Activated CD8-positive, alpha-beta memory T cell treated with anti-CD3 and anti-CD28 coated beads, Interleukin-2, amount 50 U/mL, for 48 hours (primary cell): ENCODE measurements around the gene FHIP1B.
"Not testable (repeated sequence)": the region's sequence is repeated elsewhere in the genome, so short reads cannot be mapped to it uniquely, and the experiment has no call there.

Experiments
- DNase-seq: peaks from one replicate; pipeline ENCODE4 v3.0.0-alpha.2; 2020

Gene FHIP1B

GRCh38 chr11:6234387-6235107 lies at the start of gene FHIP1B:
Gene FHIP1B, minus strand, starts transcription at chr11:6234636. Its CDS starts 10,120 bp downstream, at chr11:6224516.
- peak; percentile 98 for DNase-seq

GRCh38 chr11:6283453-6284023 lies 49.1 kb upstream of the FHIP1B start:
- DNase-seq, result no peak

GRCh38 chr11:6280809-6281208 lies 46.4 kb upstream of the FHIP1B start:
- not testable (repeated sequence) for DNase-seq

DNA sequence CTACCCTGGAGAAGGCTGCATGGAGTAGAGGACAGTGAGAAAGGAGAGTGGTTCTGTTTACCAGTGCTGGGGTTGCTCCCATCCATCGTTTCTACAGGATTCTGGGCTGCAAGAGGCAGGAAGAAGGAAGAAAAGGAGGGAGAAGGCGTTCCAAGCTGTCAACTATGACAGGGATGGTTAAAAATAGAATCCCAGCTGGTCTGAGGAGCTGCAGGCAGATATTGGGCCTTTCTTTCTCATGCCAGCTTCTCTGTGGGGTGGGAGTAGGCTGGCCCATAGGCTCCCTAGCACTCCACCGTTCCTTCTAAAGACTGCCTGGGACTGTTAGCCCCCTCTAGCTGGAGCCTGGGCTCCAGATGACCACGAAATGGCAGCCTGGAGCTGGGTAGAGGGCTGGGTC lies 38.8 kb upstream of the FHIP1B start:
- no peak for DNase-seq

GRCh38 chr11:6271598-6271997 lies 37.2 kb upstream of the FHIP1B start:
- DNase-seq, result no peak

GRCh38 chr11:6270584-6271246 lies 36.3 kb upstream of the FHIP1B start:
- no peak for DNase-seq

DNA sequence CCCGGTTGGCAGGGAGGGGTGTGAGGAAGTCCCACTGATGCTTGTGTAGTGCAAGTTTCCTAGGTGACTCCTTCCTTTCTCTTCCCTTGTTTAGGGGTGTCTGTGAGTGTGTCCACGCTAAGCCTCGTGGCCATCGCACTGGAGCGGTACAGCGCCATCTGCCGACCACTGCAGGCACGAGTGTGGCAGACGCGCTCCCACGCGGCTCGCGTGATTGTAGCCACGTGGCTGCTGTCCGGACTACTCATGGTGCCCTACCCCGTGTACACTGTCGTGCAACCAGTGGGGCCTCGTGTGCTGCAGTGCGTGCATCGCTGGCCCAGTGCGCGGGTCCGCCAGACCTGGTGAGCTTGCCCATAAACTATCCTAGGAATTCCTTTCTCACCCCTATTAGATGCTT lies 35.6 kb upstream of the FHIP1B start:
- DNase-seq, result no peak

DNA sequence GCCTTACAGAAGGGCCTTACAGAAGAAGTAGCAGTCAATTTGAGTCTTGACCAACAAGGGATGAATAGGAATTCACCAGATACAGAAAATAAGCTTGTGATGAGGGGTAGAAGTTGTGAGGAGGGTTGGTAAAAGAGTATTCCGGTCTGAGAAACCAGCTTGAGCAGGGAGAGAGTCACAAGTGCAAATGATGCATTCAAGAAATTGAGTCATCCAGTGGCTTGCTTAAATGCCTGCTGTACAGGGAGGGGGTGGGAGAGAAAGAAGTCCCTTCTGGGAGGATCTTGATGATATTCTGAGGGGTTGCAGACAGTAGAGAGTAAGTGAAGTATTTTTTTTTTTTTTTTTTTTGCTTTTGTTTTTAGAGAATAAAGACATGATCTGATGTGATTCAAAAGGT lies 34.4 kb upstream of the FHIP1B start:
- DNase-seq, result no peak

DNA sequence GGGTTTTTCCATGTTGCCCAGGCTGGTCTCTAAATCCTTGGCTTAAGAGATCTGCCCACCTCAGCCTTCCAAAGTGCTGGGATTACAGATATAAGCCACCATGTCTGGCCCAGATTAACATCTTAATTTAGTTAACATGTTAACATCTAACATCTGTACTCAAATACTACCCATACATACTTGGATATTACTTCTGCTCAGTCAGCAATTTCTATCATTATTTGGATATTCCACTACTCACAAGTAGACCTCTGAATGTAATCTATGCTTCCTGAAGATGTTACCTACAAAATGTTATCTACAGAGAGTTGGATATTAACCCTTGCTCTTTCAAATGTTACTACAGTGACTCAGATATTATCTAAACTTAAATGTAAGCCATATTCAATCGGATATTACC lies 29.2 kb upstream of the FHIP1B start:
- no peak for DNase-seq

DNA sequence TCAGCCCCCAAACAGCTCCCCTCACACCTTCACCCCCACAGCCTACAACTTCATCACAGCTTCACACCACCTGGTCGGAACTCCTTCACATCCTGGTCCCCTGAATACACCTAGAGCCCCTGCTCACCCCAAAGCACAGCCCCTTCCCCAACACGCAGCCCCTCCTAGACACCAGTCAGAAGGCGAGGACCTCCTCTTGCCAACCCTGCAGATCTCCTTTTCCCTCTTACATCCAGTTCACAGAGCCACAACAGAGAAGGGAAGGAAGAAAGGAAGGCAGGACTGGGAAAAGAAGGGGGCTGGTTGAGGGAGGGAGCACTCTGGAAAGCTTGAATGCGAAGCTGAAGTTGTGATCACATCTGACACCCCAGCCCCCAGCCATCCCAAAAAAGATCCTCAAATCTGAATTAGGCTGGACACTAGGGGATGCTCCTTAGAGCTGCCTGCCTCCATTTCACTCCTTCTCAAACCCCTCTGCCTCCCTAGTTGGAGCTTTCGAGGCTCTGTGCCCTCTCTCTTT lies 25.8 kb upstream of the FHIP1B start:
- no peak for DNase-seq

GRCh38 chr11:6258571-6259081 lies 24.2 kb upstream of the FHIP1B start:
- DNase-seq, result no peak

DNA sequence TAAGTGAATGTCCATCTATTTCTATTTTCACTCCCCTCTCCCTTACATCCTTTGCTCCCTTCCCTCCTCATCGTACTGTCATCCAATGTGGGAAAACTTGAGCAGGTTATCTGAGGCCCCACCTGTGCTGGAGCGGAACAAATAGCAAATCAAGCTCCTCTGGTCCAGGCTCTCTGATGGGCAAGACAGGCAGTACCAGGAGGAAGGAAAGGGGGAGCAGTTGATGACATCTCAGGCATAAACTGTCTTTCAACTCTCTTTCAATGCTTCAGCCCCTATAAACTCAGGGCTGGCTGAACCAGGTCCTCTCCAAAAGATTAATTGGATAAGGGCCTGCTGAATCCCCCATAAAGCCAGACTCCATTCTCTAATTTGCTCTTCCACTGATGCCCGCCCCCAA lies 23.7 kb upstream of the FHIP1B start:
- no peak for DNase-seq

GRCh38 chr11:6253197-6253596 lies 18.8 kb upstream of the FHIP1B start:
- DNase-seq, result no peak

DNA sequence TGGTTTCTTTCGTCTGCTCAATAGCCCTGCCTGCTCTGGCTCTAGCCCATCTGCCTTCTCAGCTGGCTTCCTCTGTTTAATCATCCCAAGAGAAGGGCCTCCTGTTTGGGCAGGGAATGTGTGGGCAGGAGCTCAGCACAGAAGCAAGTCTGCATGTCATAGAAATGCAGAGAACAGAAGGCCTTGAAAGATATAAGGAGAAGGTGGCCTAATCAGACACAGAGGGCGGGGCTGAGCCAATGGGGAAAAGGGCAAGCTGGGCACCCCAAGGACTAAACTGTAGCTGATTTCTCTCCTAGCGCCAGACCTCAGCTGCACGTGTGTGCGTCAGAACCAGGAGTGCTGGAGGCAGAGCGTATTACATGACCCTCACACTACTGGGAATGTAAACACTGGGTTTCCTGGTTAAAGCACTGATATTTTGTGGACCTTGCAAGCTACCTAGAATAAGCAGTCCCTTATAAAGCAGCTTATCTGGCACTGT lies 17.6 kb upstream of the FHIP1B start:
- no peak for DNase-seq

DNA sequence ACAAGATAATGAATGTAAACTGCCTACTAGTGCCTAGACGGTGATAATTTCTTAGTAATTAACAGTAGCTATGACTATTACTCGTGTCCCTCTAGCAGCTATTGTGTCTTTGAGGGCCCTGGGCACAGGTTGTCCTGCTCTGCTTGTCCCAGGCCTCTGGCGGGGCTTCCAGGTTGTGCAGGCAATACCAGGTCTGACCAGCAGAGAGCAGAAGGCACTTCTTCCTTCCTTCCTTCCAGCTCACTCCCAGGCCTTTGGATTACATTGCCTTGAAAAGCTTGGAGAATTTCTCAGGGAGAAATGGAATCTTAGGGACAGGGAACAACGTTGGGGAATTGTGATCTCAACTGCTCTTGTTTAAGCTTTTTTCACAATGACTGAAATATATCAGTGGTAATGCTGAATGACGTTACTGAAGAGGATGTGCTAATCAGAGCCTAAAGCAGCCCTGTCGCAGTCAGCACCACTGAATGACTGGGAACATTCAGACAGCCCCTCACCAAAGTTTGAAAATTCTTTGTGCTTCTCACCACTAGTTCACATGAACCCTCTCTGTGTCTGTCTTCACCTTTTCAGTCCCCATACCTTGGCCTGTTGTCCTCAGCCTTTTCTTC lies 16.8 kb upstream of the FHIP1B start:
- peak; percentile 76 for DNase-seq

DNA sequence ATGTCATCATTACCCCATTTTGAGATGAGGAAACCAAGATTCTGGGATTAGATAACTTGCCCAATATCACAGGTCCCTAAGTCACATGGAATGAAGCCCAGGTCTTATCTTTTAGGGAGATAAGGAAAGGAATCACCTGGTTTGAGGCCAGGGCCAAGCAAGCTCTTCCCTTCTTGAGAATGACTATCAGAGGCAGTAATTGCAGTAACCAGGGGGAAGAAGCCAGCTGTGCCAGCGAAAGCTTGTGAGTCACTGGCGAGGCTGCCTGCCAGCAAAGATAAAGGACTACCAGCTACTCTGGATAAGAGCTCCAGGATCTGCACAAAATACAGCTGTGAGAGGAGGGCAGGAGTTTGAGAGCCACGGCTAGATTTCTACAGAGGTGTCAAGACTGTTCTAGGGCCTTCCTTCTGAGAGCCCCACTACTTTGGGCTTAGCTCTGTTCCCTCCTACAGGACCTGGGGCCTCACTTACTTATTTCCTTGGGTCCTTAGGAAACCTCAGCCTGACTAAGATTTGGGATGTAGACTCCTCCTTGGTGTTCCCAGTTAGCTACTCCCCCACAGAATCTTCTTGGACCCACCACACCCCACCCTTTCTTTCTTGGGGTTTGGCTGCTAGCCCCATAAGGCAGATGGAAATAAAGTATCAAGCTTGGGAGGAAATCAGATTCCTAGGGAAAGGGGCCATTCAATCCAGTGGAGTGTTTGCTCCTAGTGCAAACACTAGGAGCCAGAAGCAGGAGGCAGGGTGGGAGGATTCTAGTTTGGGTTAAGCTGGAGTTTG lies 15.5 kb upstream of the FHIP1B start:
- DNase-seq, result no peak

GRCh38 chr11:6248897-6249296 lies 14.5 kb upstream of the FHIP1B start:
- not testable (repeated sequence) for DNase-seq

DNA sequence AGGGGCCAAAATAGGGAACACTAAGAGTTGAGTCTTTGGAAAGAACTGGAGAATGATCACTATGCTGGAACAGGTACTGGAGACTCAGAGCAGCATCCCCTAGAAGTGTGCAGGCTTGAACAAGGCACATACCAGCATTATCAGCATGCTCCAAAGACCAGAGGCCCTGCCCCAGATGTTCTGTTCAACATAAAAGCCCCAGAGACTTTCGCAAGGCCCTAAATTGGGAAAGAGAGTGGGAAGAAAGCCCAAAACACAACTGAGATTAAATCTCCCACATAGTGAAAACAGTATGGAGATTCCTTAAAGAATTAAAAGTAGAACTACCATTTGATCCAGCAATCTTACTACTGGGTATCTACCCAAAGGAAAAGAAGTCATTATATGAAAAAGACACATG lies 13.8 kb upstream of the FHIP1B start:
- no peak for DNase-seq

DNA sequence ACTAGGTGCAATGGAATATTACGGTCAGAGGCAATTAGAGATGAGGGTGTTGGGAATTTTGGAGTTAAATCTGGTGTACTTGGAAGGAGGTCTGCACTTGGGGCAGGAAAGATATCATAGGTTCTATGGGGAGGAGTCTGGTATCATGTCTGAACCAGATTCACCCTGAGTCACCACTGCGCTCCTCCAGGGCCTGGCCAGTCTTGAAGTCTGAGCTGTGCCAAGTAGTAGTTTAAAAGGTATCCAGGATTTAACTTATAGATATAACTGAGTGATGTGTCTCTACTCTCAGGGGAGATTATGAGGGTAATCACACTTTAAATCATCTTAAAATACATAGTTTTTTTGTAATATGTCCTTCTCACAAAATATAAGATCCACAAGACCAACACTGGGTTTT lies 11.1 kb upstream of the FHIP1B start:
- no peak for DNase-seq

GRCh38 chr11:6241316-6241715 lies 6.9 kb upstream of the FHIP1B start:
- DNase-seq, result no peak

DNA sequence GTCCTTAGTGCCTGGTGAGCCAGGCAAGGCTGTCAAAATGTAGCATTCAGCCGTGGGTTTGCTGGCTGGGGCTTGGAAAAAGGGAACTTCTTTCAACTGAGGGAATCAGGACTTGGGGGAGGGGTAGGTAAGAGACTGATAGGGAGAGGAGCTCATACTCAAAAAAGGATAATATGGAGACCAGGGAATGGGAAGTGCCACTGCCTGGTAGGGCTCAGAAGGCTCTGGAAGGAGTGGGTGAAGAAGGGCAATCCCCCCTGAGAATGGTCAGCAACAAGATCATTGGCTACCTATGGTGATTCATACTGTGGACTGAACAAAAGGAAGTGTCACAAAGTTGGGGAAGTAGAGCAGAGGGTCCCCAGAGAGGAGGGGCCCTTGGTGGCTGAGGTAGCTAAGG lies 6.3 kb upstream of the FHIP1B start:
- no peak for DNase-seq

DNA sequence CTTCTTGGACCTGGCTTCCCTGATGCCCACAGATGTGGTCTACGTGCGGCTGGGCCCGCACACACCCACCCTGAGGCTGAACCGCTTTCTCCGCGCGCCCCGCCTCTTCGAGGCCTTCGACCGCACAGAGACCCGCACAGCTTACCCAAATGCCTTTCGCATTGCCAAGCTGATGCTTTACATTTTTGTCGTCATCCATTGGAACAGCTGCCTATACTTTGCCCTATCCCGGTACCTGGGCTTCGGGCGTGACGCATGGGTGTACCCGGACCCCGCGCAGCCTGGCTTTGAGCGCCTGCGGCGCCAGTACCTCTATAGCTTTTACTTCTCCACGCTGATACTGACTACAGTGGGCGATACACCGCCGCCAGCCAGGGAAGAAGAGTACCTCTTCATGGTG lies 5.7 kb upstream of the FHIP1B start:
- no peak for DNase-seq

- no peak for DNase-seq
These were observed 4.5 kb upstream of the FHIP1B start, which contains the start of gene CNGA4 for GRCh38 chr11:6238902-6239301. Gene CNGA4, plus strand, starts transcription at chr11:6239089. Its CDS starts 118 bp downstream, at chr11:6239207.
